HG02970 (cell line): ENCODE data around the gene TGM3.

ENCODE experiments used
- ATAC-seq: cut with Tn5 transposase; IDR thresholded peaks from one replicate; pipeline ENCODE4 v1.9.1; 2021; ENCODE audit warnings: mild to moderate bottlenecking, moderate library complexity, moderate number of reproducible peaks; ENCODE audit not compliant: unreplicated experiment, low FRiP score

Gene TGM3

GRCh38 chr20:2304180-2304579 is 8.4 kb downstream of the TGM3 start:
- ATAC-seq, result no peak

DNA sequence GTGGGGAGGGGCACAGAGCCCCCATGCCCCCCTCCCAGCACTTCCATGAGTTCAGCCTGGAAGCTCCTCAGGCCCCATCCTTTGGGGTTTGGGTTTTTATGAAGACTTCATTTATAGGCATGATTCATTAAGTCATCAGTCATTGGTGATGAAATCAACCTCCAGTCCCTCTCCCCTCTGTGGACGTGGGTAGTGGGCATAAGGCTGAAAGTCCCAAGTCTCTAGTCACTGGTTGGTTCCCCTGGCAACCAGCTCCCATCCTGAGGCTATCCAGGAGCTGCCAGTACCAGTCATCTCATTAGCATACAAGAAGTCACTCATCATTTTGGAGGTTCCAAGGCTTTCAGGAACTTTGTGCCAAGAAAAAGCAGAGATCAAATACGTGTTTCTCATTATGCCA is 9.2 kb downstream of the TGM3 start:
- no peak for ATAC-seq

- ATAC-seq, result no peak
Measured at GRCh38 chr20:2305479-2305878, 9.7 kb downstream of the TGM3 start.

GRCh38 chr20:2305946-2306345 is 10.1 kb downstream of the TGM3 start:
- no peak for ATAC-seq

- ATAC-seq, result no peak
Measured at GRCh38 chr20:2307136-2307535, 11.3 kb downstream of the TGM3 start.

DNA sequence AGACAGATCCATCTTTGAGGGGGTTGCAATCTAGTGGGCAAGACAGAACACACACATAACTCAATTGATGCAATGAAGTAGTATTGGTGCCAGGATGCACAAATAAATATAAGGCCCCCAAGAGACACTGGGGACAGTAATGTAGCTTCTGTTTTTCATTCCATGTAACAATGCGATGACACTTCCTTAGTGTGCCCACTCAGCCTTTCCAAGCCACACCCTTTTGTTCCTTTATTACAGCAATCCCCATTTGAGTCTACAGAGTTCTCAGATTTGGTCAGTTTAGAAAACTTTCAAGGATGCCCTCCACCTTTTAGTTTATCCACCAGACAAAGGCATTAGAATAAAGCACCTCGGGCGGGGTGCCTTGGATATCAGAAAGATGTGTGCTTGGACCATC is 15.5 kb downstream of the TGM3 start:
- ATAC-seq, result no peak

GRCh38 chr20:2312876-2313275 is 17.1 kb downstream of the TGM3 start:
- ATAC-seq, result no peak

- no peak for ATAC-seq
Measured at GRCh38 chr20:2313316-2313715, 17.5 kb downstream of the TGM3 start.

- ATAC-seq, result no peak
Measured at GRCh38 chr20:2314759-2315439, 19.1 kb downstream of the TGM3 start.

GRCh38 chr20:2315440-2315778 is 19.6 kb downstream of the TGM3 start:
- ATAC-seq, result no peak

DNA sequence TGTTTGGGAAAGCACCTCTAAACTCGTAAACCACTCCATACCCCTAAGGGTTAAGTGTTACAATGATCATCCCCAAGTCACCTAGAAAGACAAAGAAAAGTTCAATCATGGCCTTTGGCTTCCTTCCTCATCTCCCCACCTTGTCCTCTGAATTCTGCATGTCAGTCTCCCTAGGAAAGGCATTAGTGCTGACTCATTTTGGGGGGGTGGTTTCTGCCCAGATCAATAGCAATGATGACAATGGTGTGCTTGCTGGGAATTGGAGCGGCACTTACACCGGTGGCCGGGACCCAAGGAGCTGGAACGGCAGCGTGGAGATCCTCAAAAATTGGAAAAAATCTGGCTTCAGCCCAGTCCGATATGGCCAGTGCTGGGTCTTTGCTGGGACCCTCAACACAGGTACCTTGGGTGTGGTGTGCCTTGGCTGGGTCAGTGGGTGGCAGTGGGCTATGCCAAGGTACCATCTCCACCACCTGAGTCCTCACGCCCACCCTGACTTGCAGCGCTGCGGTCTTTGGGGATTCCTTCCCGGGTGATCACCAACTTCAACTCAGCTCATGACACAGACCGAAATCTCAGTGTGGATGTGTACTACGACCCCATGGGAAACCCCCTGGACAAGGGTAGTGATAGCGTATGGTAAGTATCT is 21.2 kb downstream of the TGM3 start:
- ATAC-seq, result no peak

- ATAC-seq, result no peak
Measured at GRCh38 chr20:2320813-2321658, 25.2 kb downstream of the TGM3 start.

GRCh38 chr20:2323051-2323450 is 27.2 kb downstream of the TGM3 start:
- no peak for ATAC-seq

DNA sequence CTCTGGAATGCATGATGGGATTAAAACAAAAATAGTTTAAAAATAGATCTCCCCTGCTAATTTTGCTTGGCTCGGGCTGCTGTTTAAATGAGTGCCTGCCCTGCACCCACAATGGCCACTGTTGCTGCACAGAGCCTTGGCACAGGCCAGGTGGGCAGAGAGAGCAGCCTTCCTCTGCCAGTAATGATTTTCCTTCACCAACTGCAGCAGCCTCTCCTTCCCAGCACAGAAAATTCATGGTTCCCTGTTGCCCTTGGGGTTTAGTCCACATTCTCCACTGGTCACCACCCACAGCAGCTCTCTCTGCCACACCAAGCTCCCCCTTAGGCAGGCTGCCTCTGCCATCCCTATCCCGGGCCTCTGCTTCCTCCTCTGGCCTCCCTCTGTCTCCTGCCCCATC is 30.2 kb downstream of the TGM3 start:
- no peak for ATAC-seq

- no peak for ATAC-seq
Measured at GRCh38 chr20:2327620-2328555, 32.1 kb downstream of the TGM3 start.

GRCh38 chr20:2329286-2329685 is 33.5 kb downstream of the TGM3 start:
- ATAC-seq, result no peak

DNA sequence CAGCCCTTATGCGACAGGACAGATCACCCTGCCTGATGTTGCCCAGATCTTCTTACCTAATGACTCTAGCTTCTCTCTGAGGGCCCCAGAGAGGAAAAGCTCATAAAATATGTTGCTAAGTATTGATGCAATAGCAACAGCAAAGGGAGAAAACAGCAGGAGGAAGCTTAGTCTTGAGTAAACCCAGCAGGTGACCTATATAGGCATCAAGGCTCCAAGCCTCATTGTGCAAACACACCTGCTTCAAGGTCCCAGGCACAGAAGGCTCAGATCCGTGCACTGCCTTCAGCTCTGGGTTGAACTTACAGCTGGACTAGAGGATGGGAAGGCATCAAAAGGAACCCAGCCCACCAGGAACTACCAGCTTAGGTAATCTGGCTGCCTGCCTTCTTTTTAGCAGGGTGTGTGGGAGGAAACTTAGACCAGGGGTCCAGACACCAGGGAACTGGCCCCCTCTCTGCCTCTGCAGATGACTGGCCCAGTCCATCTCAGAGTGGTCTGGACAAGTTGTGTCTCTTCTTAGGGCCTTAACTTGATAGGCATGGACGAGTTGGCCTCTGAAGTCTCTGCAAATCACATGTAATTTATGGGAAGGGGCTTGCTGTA is 34.4 kb downstream of the TGM3 start:
- ATAC-seq, result no peak

- no peak for ATAC-seq
Measured at GRCh38 chr20:2331106-2331505, 35.3 kb downstream of the TGM3 start.

- no peak for ATAC-seq
Measured at GRCh38 chr20:2331901-2332565, 36.2 kb downstream of the TGM3 start.

- no peak for ATAC-seq
Measured at GRCh38 chr20:2332711-2333110, 36.9 kb downstream of the TGM3 start.
